HEK293T (cell line): ENCODE results near the gene IGSF5.

Experiments used
- ARNT ChIP-seq: fragments of 450-650 bp; IDR thresholded peaks from 2 replicates; pipeline ENCODE4 v1.6.1; 2017; ENCODE audit warnings: mild to moderate bottlenecking
- BHLHE40 ChIP-seq: fragments of 450-650 bp; IDR thresholded peaks from 2 replicates; pipeline ENCODE4 v1.6.1; 2016; ENCODE audit warnings: mild to moderate bottlenecking, moderate library complexity, borderline replicate concordance
- ELF4 ChIP-seq: fragments of 450-650 bp; IDR thresholded peaks from 2 replicates; pipeline ENCODE4 v1.6.1; 2017; ENCODE audit warnings: antibody characterized with exemption
- FOXA1 ChIP-seq: fragments of 450-650 bp; IDR thresholded peaks from 2 replicates; pipeline ENCODE4 v1.6.1; 2016; ENCODE audit warnings: mild to moderate bottlenecking
- FOXK2 ChIP-seq: fragments of 450-650 bp; IDR thresholded peaks from 2 replicates; pipeline ENCODE4 v1.6.1; 2016; ENCODE audit warnings: mild to moderate bottlenecking
- HDGF ChIP-seq: fragments of 450-650 bp; IDR thresholded peaks from 2 replicates; pipeline ENCODE4 v1.6.1; 2017; ENCODE audit warnings: antibody characterized with exemption, borderline replicate concordance
- L3MBTL2 ChIP-seq: fragments of 450-650 bp; conservative IDR thresholded peaks from 2 replicates; pipeline ENCODE4 v1.6.1; 2016; ENCODE audit warnings: mild to moderate bottlenecking
- NFRKB ChIP-seq: fragments of 450-650 bp; IDR thresholded peaks from 2 replicates; pipeline ENCODE4 v1.6.1; 2016; ENCODE audit warnings: mild to moderate bottlenecking, moderate library complexity
- SP1 ChIP-seq: fragments of 450-650 bp; IDR thresholded peaks from 2 replicates; pipeline ENCODE4 v1.6.1; 2017
- SUZ12 ChIP-seq: fragments of 450-650 bp; IDR thresholded peaks from 2 replicates; pipeline ENCODE4 v1.6.1; 2016; ENCODE audit warnings: mild to moderate bottlenecking
- ZNF384 ChIP-seq: fragments of 450-650 bp; IDR thresholded peaks from 2 replicates; pipeline ENCODE4 v1.6.1; 2016
- TF ChIP-seq, protein P1 (sequence below): fragments of 450-650 bp; IDR thresholded peaks from 2 replicates; pipeline ENCODE4 v1.6.1; 2016

DNA sequence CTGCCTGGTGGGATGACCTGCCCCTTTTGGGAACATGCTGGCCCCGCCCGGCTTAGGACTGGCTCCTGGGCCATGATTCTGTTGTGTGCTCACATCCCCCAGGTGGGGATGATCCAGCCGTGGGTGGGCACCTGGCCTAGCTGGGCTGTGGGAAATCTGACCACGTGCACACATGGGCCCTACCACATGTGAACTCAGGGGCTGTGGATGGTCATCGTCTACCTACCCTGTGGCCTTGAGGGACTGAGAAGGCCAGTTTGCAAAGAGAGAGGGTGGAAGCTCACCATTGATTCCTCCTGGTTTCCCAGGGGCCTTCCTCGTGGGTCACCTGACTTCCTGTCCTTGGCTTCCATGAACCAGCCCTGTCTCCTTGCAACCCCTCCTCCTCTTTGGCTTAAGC is 102.9 kb downstream of the IGSF5 start:
- TF ChIP-seq ARNT (no peak), SP1 (no peak), FOXA1 (no peak), FOXK2 (no peak), ELF4 (no peak), HDGF (no peak), NFRKB (no peak), L3MBTL2 (no peak), ZNF384 (no peak), BHLHE40 (no peak), SUZ12 (no peak)
- TF ChIP-seq, protein P1, sequence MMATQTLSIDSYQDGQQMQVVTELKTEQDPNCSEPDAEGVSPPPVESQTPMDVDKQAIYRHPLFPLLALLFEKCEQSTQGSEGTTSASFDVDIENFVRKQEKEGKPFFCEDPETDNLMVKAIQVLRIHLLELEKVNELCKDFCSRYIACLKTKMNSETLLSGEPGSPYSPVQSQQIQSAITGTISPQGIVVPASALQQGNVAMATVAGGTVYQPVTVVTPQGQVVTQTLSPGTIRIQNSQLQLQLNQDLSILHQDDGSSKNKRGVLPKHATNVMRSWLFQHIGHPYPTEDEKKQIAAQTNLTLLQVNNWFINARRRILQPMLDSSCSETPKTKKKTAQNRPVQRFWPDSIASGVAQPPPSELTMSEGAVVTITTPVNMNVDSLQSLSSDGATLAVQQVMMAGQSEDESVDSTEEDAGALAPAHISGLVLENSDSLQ, result no peak
